ENCODE measurements around the gene ARFRP1. TPM values are rescaled to one million over a fixed set of nuclear protein-coding genes. Genes with fewer than 3 reads are reported as not detected.
"Not testable (repeated sequence)": the region's sequence is repeated elsewhere in the genome, so short reads cannot be mapped to it uniquely, and the experiment has no call there.

The ARFRP1 gene
- total RNA-seq, 2 experiments from 2014 or later, result 53.3 to 82.1 TPM

- no peak for DNase-seq (ENCODE audit: low spot score)
- ChIA-PET CTCF (ENCODE audit: unreplicated experiment) (no interaction called here), POLR2A (no interaction called here)
- Histone ChIP-seq H3K4me3 (ENCODE audit: low read depth, low read length, poor library complexity, severe bottlenecking) (peak overlapping the region; percentile 55), H3K9me3 (ENCODE audit: low read length) (peaks cover 7% of the 10 kb centered on the region; the same call in 1 of the 2 replicates), H3K79me2 (ENCODE audit: insufficient read depth, low read depth, low read length) (peaks cover 25% of the 10 kb centered on the region), H3K9me2 (ENCODE audit: insufficient read depth, low read length) (no peaks in the 10 kb centered on the region), H2AFZ (ENCODE audit: low read length) (no peak overlapping the region), H3K4me1 (ENCODE audit: insufficient read depth, low read length, poor library complexity, severe bottlenecking) (peaks cover 77% of the 10 kb centered on the region), H3K36me3 (ENCODE audit: insufficient read depth, low read length) (peaks cover 61% of the 10 kb centered on the region), H4K20me1 (ENCODE audit: insufficient read depth, low read length) (no peaks in the 10 kb centered on the region), H3K4me2 (ENCODE audit: low read length) (peak overlapping the region; percentile 77), H3K27ac (ENCODE audit: low read depth, low read length, poor library complexity, severe bottlenecking) (peak overlapping the region; percentile 97)
- TF ChIP-seq, protein P1, sequence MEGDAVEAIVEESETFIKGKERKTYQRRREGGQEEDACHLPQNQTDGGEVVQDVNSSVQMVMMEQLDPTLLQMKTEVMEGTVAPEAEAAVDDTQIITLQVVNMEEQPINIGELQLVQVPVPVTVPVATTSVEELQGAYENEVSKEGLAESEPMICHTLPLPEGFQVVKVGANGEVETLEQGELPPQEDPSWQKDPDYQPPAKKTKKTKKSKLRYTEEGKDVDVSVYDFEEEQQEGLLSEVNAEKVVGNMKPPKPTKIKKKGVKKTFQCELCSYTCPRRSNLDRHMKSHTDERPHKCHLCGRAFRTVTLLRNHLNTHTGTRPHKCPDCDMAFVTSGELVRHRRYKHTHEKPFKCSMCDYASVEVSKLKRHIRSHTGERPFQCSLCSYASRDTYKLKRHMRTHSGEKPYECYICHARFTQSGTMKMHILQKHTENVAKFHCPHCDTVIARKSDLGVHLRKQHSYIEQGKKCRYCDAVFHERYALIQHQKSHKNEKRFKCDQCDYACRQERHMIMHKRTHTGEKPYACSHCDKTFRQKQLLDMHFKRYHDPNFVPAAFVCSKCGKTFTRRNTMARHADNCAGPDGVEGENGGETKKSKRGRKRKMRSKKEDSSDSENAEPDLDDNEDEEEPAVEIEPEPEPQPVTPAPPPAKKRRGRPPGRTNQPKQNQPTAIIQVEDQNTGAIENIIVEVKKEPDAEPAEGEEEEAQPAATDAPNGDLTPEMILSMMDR (conservative IDR thresholded peaks at IDR 0.05; ENCODE audit: low read length), result no peak
- TF ChIP-seq EZH2phosphoT487 (IDR thresholded peaks at IDR 0.05; ENCODE audit: borderline replicate concordance, low read depth, low read length), result no peak
- intact Hi-C loops (cut with micrococcal nuclease; ENCODE audit: unreplicated experiment), result no loop called here
- no TSS peak for BruUV-seq (replicated peaks)
These were observed 23.6 kb upstream of the ARFRP1 start for GRCh38 chr20:63731410-63731809.

GRCh38 chr20:63730189-63730733 is 22.5 kb upstream of the ARFRP1 start:
- H4K20me1 ChIP-seq (ENCODE audit: insufficient read depth, low read length); POLR2A ChIA-PET; intact Hi-C loops (cut with micrococcal nuclease; ENCODE audit: unreplicated experiment); CTCF ChIA-PET (ENCODE audit: unreplicated experiment); DNase-seq (ENCODE audit: low spot score); H2AFZ ChIP-seq (ENCODE audit: low read length); BruUV-seq (replicated peaks); H3K9me2 ChIP-seq (ENCODE audit: insufficient read depth, low read length): not testable (repeated sequence)
- Histone ChIP-seq H3K4me1 (ENCODE audit: insufficient read depth, low read length, poor library complexity, severe bottlenecking) (peaks cover 67% of the 10 kb centered on the region), H3K4me2 (ENCODE audit: low read length) (peak overlapping the region; percentile 77), H3K4me3 (ENCODE audit: low read depth, low read length, poor library complexity, severe bottlenecking) (peak overlapping the region; percentile 31), H3K36me3 (ENCODE audit: insufficient read depth, low read length) (peaks cover 65% of the 10 kb centered on the region), H3K79me2 (ENCODE audit: insufficient read depth, low read depth, low read length) (peaks cover 36% of the 10 kb centered on the region), H3K27ac (ENCODE audit: low read depth, low read length, poor library complexity, severe bottlenecking) (peak overlapping the region; percentile 97), H3K9me3 (ENCODE audit: low read length) (peaks cover 18% of the 10 kb centered on the region)

DNA sequence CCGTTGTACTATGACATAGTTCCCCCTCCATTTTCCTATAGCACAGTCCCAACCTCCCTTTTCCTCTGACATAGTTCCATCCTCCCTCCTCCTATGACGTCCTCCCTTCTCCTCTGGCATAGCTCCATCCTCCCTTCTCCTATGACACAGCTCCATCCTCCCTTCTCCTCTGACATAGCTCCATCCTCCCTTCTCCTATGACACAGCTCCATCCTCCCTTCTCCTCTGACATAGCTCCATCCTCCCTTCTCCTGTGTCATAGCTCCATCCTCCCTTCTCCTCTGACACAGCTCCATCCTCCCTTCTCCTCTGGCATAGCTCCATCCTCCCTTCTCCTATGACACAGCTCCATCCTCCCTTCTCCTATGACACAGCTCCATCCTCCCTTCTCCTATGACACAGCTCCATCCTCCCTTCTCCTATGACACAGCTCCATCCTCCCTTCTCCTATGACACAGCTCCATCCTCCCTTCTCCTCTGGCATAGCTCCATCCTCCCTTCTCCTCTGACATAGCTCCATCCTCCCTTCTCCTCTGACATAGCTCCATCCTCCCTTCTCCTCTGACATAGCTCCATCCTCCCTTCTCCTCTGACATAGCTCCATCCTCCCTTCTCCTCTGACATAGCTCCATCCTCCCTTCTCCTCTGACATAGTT is 15.3 kb upstream of the ARFRP1 start:
- ChIA-PET CTCF (ENCODE audit: unreplicated experiment) (interaction anchor here (0.7 kb wide), 2 partner anchors 62 to 174 kb away, joined by 3 to 5 read pairs; no protein-coding TSS in a partner anchor), POLR2A (interaction anchor here (0.6 to 1.2 kb wide), 2 partner anchors 10 to 15 kb away, joined by 3 read pairs; no protein-coding TSS in a partner anchor)
- intact Hi-C loops (cut with micrococcal nuclease; ENCODE audit: unreplicated experiment); BruUV-seq (replicated peaks); H3K27ac ChIP-seq (ENCODE audit: low read depth, low read length, poor library complexity, severe bottlenecking); H3K4me3 ChIP-seq (ENCODE audit: low read depth, low read length, poor library complexity, severe bottlenecking); H3K4me2 ChIP-seq (ENCODE audit: low read length); DNase-seq (ENCODE audit: low spot score); H2AFZ ChIP-seq (ENCODE audit: low read length); H3K9me2 ChIP-seq (ENCODE audit: insufficient read depth, low read length); H4K20me1 ChIP-seq (ENCODE audit: insufficient read depth, low read length): not testable (repeated sequence)
- Histone ChIP-seq H3K9me3 (ENCODE audit: low read length) (peaks cover 37% of the 10 kb centered on the region), H3K36me3 (ENCODE audit: insufficient read depth, low read length) (peaks cover 90% of the 10 kb centered on the region), H3K79me2 (ENCODE audit: insufficient read depth, low read depth, low read length) (peaks cover 56% of the 10 kb centered on the region; the same call in 1 of the 2 replicates), H3K4me1 (ENCODE audit: insufficient read depth, low read length, poor library complexity, severe bottlenecking) (peaks cover 17% of the 10 kb centered on the region)
